ENCODE measurements around the gene KIDINS220.

GRCh38 chr2:8721410-8721809, 116.0 kb downstream of the KIDINS220 start:
- no peak for TF ChIP-seq CTCF (IDR thresholded peaks at IDR 0.05; ENCODE audit: poor library complexity, severe bottlenecking)
- no peak for TF ChIP-seq RAD21 (conservative IDR thresholded peaks at IDR 0.05)
- no peak for TF ChIP-seq TAF1 (IDR thresholded peaks at IDR 0.05; ENCODE audit: low read depth)
- TF ChIP-seq POLR2AphosphoS5 (IDR thresholded peaks at IDR 0.05): no peak
- no peak for TF ChIP-seq EZH2 (IDR thresholded peaks at IDR 0.05; ENCODE audit: borderline replicate concordance, insufficient read depth, low read length, poor library complexity, severe bottlenecking)
